Calu3 (cell line): ENCODE results near the gene TMTC2. TPM values are rescaled to one million over a fixed set of nuclear protein-coding genes. Genes with fewer than 3 reads are reported as not detected.

ENCODE experiments used
- BruUV-seq: library from RNA; stranded (reverse); fragments of 400-500 nt; replicated peaks from 2 replicates; lab custom pipeline; 2021; lab: Mats Ljungman, UMichigan
- CTCF ChIA-PET: fragments of 300-600 bp; sonication (Branson Sonifier 250); formaldehyde crosslinking; loops from one replicate; lab custom pipeline; 2022; ENCODE audit warnings: antibody characterized with exemption; lab: Charles Lee
- DNase-seq: peaks from one replicate; pipeline ENCODE4 v3.0.0; 2022
- H3K27ac Mint-ChIP-seq: one replicate; pipeline ENCODE4 v1.8.0; 2022; ENCODE audit warnings: mixed read lengths; ENCODE audit not compliant: unreplicated experiment
- H3K27me3 Mint-ChIP-seq: one replicate; pipeline ENCODE4 v1.8.0; 2022; ENCODE audit warnings: mixed read lengths; ENCODE audit not compliant: unreplicated experiment
- H3K36me3 Mint-ChIP-seq: one replicate; pipeline ENCODE4 v1.8.0; 2022; ENCODE audit warnings: mild to moderate bottlenecking, moderate library complexity, mixed read lengths; ENCODE audit not compliant: insufficient read depth, unreplicated experiment
- H3K4me1 Mint-ChIP-seq: one replicate; pipeline ENCODE4 v1.8.0; 2022; ENCODE audit warnings: mild to moderate bottlenecking, low read depth, mixed read lengths; ENCODE audit not compliant: unreplicated experiment
- H3K4me3 Mint-ChIP-seq: one replicate; pipeline ENCODE4 v1.8.0; 2022; ENCODE audit warnings: mild to moderate bottlenecking, low read depth, moderate library complexity, mixed read lengths; ENCODE audit not compliant: unreplicated experiment
- H3K9me3 Mint-ChIP-seq: one replicate; pipeline ENCODE4 v1.8.0; 2022; ENCODE audit warnings: low read depth, mixed read lengths; ENCODE audit not compliant: unreplicated experiment
- CTCF ChIP-seq: fragments of 200-600 bp; IDR thresholded peaks from one replicate; pipeline ENCODE4 v1.8.0; 2022; ENCODE audit warnings: antibody characterized with exemption; ENCODE audit not compliant: unreplicated experiment
- intact Hi-C: fragments of 100-400 bp; cut with micrococcal nuclease; formaldehyde crosslinking; loops from one replicate; pipeline ENCODE4 v1.10.0; 2022; ENCODE audit not compliant: unreplicated experiment
- total RNA-seq: library from RNA; stranded (reverse); gene quantifications from 2 replicates; pipeline ENCODE4 v1.2.3, GENCODE V29; 2022

The TMTC2 gene
- total RNA-seq, 1 experiment from 2014 or later = 31.2 TPM

GRCh38 chr12:82805812-82806497, 119.2 kb downstream of the TMTC2 start:
- H3K9me3 Mint-ChIP-seq = no peaks in the 10 kb centered on the region
- intact Hi-C loops = loop anchor here (5.0 kb wide), 1 partner anchor 119 kb away; the partner anchor contains the start of gene TMTC2

GRCh38 chr12:82807132-82807737, 120.5 kb downstream of the TMTC2 start:
- Mint-ChIP-seq H3K9me3 (no peaks in the 10 kb centered on the region), H3K4me3 (no peak overlapping the region), H3K4me1 (peaks cover 31% of the 10 kb centered on the region), H3K27ac (no peak overlapping the region), H3K36me3 (no peaks in the 10 kb centered on the region), H3K27me3 (no peaks in the 10 kb centered on the region)
- CTCF ChIA-PET = no interaction called here
- TF ChIP-seq CTCF = no peak
- no peak for DNase-seq
- intact Hi-C loops = loop anchor here (5.0 kb wide), 1 partner anchor 120 kb away; the partner anchor contains the start of gene TMTC2
- no TSS peak for BruUV-seq

More at GRCh38 chr12:82805812-82806497, 119.2 kb downstream of the TMTC2 start:
- no peak for TF ChIP-seq CTCF
- no TSS peak for BruUV-seq
- Mint-ChIP-seq H3K4me3 (no peak overlapping the region), H3K27ac (no peak overlapping the region), H3K4me1 (peaks cover 31% of the 10 kb centered on the region), H3K36me3 (no peaks in the 10 kb centered on the region), H3K27me3 (no peaks in the 10 kb centered on the region)
- no peak for DNase-seq
- CTCF ChIA-PET = interaction anchor here (0.7 to 0.9 kb wide), 3 partner anchors 21 to 66 kb away, joined by 6 to 7 read pairs (median 6); no protein-coding TSS in a partner anchor

GRCh38 chr12:82810568-82810967, 123.9 kb downstream of the TMTC2 start:
- H3K4me3 Mint-ChIP-seq = no peak overlapping the region
- no peak for TF ChIP-seq CTCF
- CTCF ChIA-PET = interaction anchor here (0.6 kb wide), 1 partner anchor 1721 kb away, joined by 3 read pairs; no protein-coding TSS in a partner anchor
- no peak for DNase-seq
- H3K9me3 Mint-ChIP-seq = no peaks in the 10 kb centered on the region
- intact Hi-C loops = no loop called here
- H3K27me3 Mint-ChIP-seq = no peaks in the 10 kb centered on the region
- H3K36me3 Mint-ChIP-seq = no peaks in the 10 kb centered on the region
- BruUV-seq = no TSS peak
- H3K27ac Mint-ChIP-seq = no peak overlapping the region
- H3K4me1 Mint-ChIP-seq = peaks cover 6% of the 10 kb centered on the region

GRCh38 chr12:82817368-82817767, 130.7 kb downstream of the TMTC2 start:
- Mint-ChIP-seq H3K4me3 (no peak overlapping the region), H3K36me3 (no peaks in the 10 kb centered on the region), H3K4me1 (no peaks in the 10 kb centered on the region), H3K9me3 (no peaks in the 10 kb centered on the region), H3K27ac (no peak overlapping the region), H3K27me3 (no peaks in the 10 kb centered on the region)
- no peak for DNase-seq
- BruUV-seq = no TSS peak
- intact Hi-C loops = no loop called here
- TF ChIP-seq CTCF = no peak
- CTCF ChIA-PET = no interaction called here
